IPS DF 4.7 (cell line): ENCODE measurements around the gene PCDHGB1.
"Not testable (repeated sequence)": the region's sequence is repeated elsewhere in the genome, so short reads cannot be mapped to it uniquely, and the experiment has no call there.

Experiments
- DNase-seq: peaks from one replicate; pipeline ENCODE4 v3.0.0-alpha.2; 2013; ENCODE audit warnings: low spot score; ENCODE audit errors: extremely low read depth

The PCDHGB1 gene

GRCh38 chr5:141345327-141345726 is 4.6 kb upstream of the PCDHGB1 start:
- no peak for DNase-seq

GRCh38 chr5:141346017-141346416 is 3.9 kb upstream of the PCDHGB1 start:
- DNase-seq = not testable (repeated sequence)

GRCh38 chr5:141351591-141351990 is 1.7 kb downstream of the PCDHGB1 start:
- DNase-seq = no peak

- DNase-seq = no peak
Measured at GRCh38 chr5:141354900-141355469, 5.1 kb downstream of the PCDHGB1 start, which contains the start of gene PCDHGA4. TSS of gene PCDHGA4 (plus strand) at chr5:141355021. CDS start at chr5:141355108, 87 bp downstream.

GRCh38 chr5:141355641-141356040 is 5.7 kb downstream of the PCDHGB1 start:
- no peak for DNase-seq

GRCh38 chr5:141356133-141356532 is 6.2 kb downstream of the PCDHGB1 start:
- no peak for DNase-seq

GRCh38 chr5:141356950-141357349 is 7.1 kb downstream of the PCDHGB1 start:
- DNase-seq = no peak

GRCh38 chr5:141359790-141360426 is 10.0 kb downstream of the PCDHGB1 start, which contains the start of gene PCDHGB2:
TSS of gene PCDHGB2 (plus strand) at chr5:141359994. CDS start at chr5:141360136, 142 bp downstream.
- DNase-seq = no peak

- no peak for DNase-seq
Measured at GRCh38 chr5:141360685-141361084, 10.8 kb downstream of the PCDHGB1 start.

- no peak for DNase-seq
Measured at GRCh38 chr5:141362719-141363118, 12.8 kb downstream of the PCDHGB1 start.

GRCh38 chr5:141363952-141364660 is 14.2 kb downstream of the PCDHGB1 start, which contains the start of gene PCDHGA5:
TSS of gene PCDHGA5 (plus strand) at chr5:141364162. CDS start at chr5:141364331, 169 bp downstream.
- DNase-seq = no peak

GRCh38 chr5:141366016-141366896 is 16.4 kb downstream of the PCDHGB1 start:
- no peak for DNase-seq

GRCh38 chr5:141369994-141370848 is 20.3 kb downstream of the PCDHGB1 start, which contains the start of gene PCDHGB3:
TSS of gene PCDHGB3 (plus strand) at chr5:141370242. CDS start at chr5:141370395, 153 bp downstream.
- no peak for DNase-seq

GRCh38 chr5:141371572-141372475 is 21.9 kb downstream of the PCDHGB1 start:
- DNase-seq = no peak

- DNase-seq = no peak
Measured at GRCh38 chr5:141373673-141374317, 23.9 kb downstream of the PCDHGB1 start, which contains the start of gene PCDHGA6. TSS of gene PCDHGA6 (plus strand) at chr5:141373891. CDS start at chr5:141374084, 193 bp downstream.

- DNase-seq = no peak
Measured at GRCh38 chr5:141374627-141375026, 24.7 kb downstream of the PCDHGB1 start.

GRCh38 chr5:141375444-141376155 is 25.7 kb downstream of the PCDHGB1 start:
- not testable (repeated sequence) for DNase-seq
